Measurements from ENCODE around the gene VIM. TPM values are rescaled to one million over a fixed set of nuclear protein-coding genes. Genes with fewer than 3 reads are reported as not detected.

VIM gene
- total RNA-seq, 2 donors from 2014 or later, result 1,022 to 1,600 TPM

DNA sequence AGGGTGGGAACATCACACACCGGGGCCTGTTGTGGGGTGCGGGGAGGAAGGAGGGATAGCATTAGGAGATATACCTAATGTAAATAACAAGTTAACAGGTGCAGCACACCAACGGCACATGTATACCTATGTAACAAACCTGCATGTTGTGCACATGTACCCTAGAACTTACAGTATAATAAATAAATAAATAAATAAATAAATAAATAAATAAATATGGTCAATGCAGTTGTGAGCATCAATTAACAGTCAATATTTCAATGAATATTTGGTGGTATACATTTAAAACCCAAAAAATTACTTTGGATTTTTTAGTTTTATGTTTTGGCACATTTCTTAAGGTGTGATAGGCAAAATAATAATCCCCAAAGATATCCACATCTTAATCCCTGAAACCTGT lies 42.2 kb upstream of the VIM start:
- Histone ChIP-seq H3K36me3 (no peaks in the 10 kb centered on the region), H3K4me1 (no peaks in the 10 kb centered on the region), H3K27ac (no peak overlapping the region), H3K27me3 (no peaks in the 10 kb centered on the region), H3K9me3 (no peaks in the 10 kb centered on the region), H3K4me3 (no peak overlapping the region)
- TF ChIP-seq, protein P1, sequence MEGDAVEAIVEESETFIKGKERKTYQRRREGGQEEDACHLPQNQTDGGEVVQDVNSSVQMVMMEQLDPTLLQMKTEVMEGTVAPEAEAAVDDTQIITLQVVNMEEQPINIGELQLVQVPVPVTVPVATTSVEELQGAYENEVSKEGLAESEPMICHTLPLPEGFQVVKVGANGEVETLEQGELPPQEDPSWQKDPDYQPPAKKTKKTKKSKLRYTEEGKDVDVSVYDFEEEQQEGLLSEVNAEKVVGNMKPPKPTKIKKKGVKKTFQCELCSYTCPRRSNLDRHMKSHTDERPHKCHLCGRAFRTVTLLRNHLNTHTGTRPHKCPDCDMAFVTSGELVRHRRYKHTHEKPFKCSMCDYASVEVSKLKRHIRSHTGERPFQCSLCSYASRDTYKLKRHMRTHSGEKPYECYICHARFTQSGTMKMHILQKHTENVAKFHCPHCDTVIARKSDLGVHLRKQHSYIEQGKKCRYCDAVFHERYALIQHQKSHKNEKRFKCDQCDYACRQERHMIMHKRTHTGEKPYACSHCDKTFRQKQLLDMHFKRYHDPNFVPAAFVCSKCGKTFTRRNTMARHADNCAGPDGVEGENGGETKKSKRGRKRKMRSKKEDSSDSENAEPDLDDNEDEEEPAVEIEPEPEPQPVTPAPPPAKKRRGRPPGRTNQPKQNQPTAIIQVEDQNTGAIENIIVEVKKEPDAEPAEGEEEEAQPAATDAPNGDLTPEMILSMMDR (IDR thresholded peaks at IDR 0.05), result no peak
- DNase-seq (ENCODE audit: low spot score), result no peak

DNA sequence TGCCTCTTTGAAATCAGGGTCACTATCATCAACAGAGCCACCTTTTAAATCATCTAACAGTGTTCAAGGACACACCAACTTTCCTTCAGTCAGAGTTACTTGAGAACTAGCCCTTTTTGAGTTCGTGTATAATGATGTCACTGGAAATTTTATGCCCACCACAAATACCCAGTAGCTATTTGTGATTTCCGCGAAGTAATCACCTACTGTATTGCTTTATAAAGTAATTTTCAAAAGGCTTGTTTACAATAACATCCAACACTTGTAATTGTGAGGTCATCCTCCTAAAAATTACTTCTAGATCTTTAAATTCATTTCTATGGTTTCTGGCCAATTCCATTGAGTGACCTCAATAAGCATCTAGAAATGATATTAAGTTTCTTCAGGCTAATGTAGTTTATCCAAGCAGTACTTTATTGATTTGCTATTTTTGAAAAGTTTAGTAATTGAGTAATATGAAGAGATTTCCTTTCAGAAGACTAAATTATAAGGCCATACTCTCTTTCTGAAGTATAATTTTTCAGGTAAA lies 39.3 kb upstream of the VIM start:
- H3K36me3 ChIP-seq, result no peaks in the 10 kb centered on the region
- H3K27ac ChIP-seq, result no peak overlapping the region
- H3K4me1 ChIP-seq, result no peaks in the 10 kb centered on the region
- no peaks in the 10 kb centered on the region for H3K9me3 ChIP-seq
- TF ChIP-seq, protein P1 (IDR thresholded peaks at IDR 0.05), result no peak
- no peak overlapping the region for H3K4me3 ChIP-seq
- no peaks in the 10 kb centered on the region for H3K27me3 ChIP-seq
- DNase-seq (ENCODE audit: low spot score), result no peak

DNA sequence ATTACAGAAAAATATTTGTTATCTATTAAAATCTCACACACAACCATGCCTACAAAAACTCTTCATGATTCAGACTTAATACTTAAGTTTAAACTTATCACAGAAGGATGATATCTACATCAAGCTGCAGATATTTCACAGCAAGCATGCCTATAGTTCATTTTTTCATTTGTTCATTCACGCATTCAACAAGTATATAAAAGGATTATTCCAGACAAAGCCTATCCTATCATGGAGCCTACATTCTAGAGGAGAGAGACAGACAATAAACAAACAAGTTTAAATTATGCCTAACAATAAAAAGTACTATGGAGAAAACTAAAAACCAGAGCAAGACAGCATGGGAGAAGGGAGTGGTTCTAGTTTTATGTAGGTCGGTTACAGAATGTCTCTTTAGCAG lies 37.4 kb upstream of the VIM start:
- no peak for DNase-seq (ENCODE audit: low spot score)
- no peak overlapping the region for H3K27ac ChIP-seq
- H3K27me3 ChIP-seq, result no peaks in the 10 kb centered on the region
- no peak overlapping the region for H3K4me3 ChIP-seq
- TF ChIP-seq, protein P1 (IDR thresholded peaks at IDR 0.05), result no peak
- no peaks in the 10 kb centered on the region for H3K4me1 ChIP-seq
- H3K36me3 ChIP-seq, result no peaks in the 10 kb centered on the region
- H3K9me3 ChIP-seq, result no peaks in the 10 kb centered on the region

DNA sequence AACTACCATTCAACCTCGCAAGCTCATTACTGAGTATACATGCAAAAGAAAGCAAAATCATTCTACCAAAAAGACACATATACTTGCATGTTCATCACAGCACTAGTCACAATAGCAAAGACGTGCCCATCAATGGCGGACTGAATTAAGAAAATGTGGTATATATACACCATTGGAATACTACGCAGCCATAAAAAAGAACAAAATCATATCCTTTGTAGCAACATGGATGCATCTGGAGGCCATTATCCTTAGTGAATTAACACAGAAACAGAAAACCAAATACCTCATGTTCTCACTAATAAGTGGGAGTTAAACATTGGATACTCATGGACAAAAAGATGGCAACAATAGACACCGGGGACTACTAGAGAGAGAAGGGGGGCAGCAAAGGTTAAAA lies 33.0 kb upstream of the VIM start:
- Histone ChIP-seq H3K36me3 (no peaks in the 10 kb centered on the region), H3K4me1 (peaks cover 0 to 13% of the 10 kb centered on the region in 2 donors), H3K27ac (no peak overlapping the region), H3K27me3 (no peaks in the 10 kb centered on the region), H3K4me3 (no peak overlapping the region), H3K9me3 (no peaks in the 10 kb centered on the region)
- TF ChIP-seq, protein P1 (IDR thresholded peaks at IDR 0.05), result no peak
- DNase-seq (ENCODE audit: low spot score), result no peak

DNA sequence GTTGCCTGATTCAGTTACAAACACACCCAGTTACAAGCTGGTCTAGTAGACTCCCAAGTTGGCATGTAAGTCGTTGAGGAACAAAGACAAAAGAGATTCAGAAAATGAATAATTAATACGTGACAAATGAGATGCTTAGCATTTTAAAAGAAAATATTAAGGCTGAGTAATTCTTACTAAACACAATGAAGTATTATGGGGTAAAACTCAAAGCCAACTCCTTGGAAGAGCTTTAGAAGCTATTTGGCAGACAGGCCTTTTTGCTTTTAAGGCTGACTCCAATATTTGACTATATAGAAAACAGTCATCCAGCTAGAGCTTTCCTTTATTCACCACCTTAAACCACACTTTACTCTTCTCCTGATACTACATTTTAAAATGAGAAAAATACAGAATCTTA lies 32.0 kb upstream of the VIM start:
- H3K9me3 ChIP-seq, result no peaks in the 10 kb centered on the region
- no peak for DNase-seq (ENCODE audit: low spot score)
- peaks cover 0 to 15% of the 10 kb centered on the region in 2 donors for H3K4me1 ChIP-seq
- no peaks in the 10 kb centered on the region for H3K36me3 ChIP-seq
- TF ChIP-seq, protein P1 (IDR thresholded peaks at IDR 0.05), result no peak
- H3K4me3 ChIP-seq, result no peak overlapping the region
- H3K27me3 ChIP-seq, result no peaks in the 10 kb centered on the region
- no peak overlapping the region for H3K27ac ChIP-seq

DNA sequence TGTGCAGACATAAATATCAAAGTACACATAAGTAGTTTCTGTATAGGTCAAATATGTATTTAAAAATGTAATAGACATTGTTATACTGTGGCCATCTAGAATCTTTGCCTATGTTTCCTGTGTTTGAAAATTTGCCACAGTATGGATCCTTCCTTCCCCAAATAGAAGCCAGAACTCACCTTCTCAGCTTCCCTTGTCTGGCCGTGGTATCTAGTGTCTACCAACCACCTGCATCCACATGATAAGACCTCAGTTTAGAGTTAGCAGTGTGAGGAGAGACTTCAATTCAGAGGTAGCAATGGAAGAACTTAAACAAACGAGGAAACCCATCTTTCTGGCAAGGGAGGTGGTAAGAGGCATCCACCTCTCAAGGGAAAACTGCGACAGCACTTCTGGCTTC lies 31.5 kb upstream of the VIM start:
- Histone ChIP-seq H3K9me3 (no peaks in the 10 kb centered on the region), H3K36me3 (no peaks in the 10 kb centered on the region), H3K27ac (no peak overlapping the region), H3K4me3 (no peak overlapping the region), H3K27me3 (no peaks in the 10 kb centered on the region), H3K4me1 (peaks cover 0 to 15% of the 10 kb centered on the region in 2 donors)
- no peak for DNase-seq (ENCODE audit: low spot score)
- TF ChIP-seq, protein P1 (IDR thresholded peaks at IDR 0.05), result no peak
